HG03135 (cell line): Measurements from ENCODE around the gene NUP188.

ENCODE experiments used
- ATAC-seq: cut with Tn5 transposase; IDR thresholded peaks from one replicate; pipeline ENCODE4 v1.9.1; 2021; ENCODE audit warnings: mild to moderate bottlenecking, moderate library complexity; ENCODE audit not compliant: unreplicated experiment

Gene NUP188

GRCh38 chr9:129027685-129028191 lies 80.2 kb downstream of the NUP188 start:
- peak; percentile 52 for ATAC-seq

- ATAC-seq, result peak; percentile 73
Measured at GRCh38 chr9:129028192-129028966, 80.9 kb downstream of the NUP188 start, which contains the start of gene SH3GLB2. Gene SH3GLB2 (minus strand): TSS chr9:129028331. CDS start chr9:129028154, 177 bp downstream.

GRCh38 chr9:129030191-129030590 lies 82.7 kb downstream of the NUP188 start:
- no peak for ATAC-seq

GRCh38 chr9:129031514-129031913 lies 84.0 kb downstream of the NUP188 start:
- no peak for ATAC-seq

- ATAC-seq, result no peak
Measured at GRCh38 chr9:129032541-129033159, 85.2 kb downstream of the NUP188 start.

GRCh38 chr9:129033216-129033615 lies 85.7 kb downstream of the NUP188 start:
- no peak for ATAC-seq

GRCh38 chr9:129035838-129036237 lies 88.3 kb downstream of the NUP188 start:
- peak; percentile 10 for ATAC-seq

- ATAC-seq, result peak; percentile 94
Measured at GRCh38 chr9:129036241-129036922, 88.9 kb downstream of the NUP188 start, which contains the start of gene MIGA2. Gene MIGA2 (plus strand): TSS chr9:129036626. CDS start chr9:129040595, 3,969 bp downstream.

- no peak for ATAC-seq
Measured at GRCh38 chr9:129036923-129037766, 89.6 kb downstream of the NUP188 start.

- ATAC-seq, result no peak
Measured at GRCh38 chr9:129037767-129038098, 90.2 kb downstream of the NUP188 start.

GRCh38 chr9:129038109-129038852 lies 90.8 kb downstream of the NUP188 start:
- ATAC-seq, result no peak

GRCh38 chr9:129040113-129040643 lies 92.7 kb downstream of the NUP188 start:
- no peak for ATAC-seq

- no peak for ATAC-seq
Measured at GRCh38 chr9:129042016-129042415, 94.5 kb downstream of the NUP188 start.

GRCh38 chr9:129052592-129052991 lies 105.1 kb downstream of the NUP188 start:
- ATAC-seq, result no peak

- ATAC-seq, result no peak
Measured at GRCh38 chr9:129053020-129053419, 105.5 kb downstream of the NUP188 start.

GRCh38 chr9:129054163-129054851 lies 106.8 kb downstream of the NUP188 start:
- ATAC-seq, result no peak
